AG09309 (cell line): ENCODE results near the gene GLI2.

Source experiments
- DNase-seq: peaks from one replicate; pipeline ENCODE4 v3.0.0-alpha.2; 2010; ENCODE audit warnings: low read depth
- H3K4me3 ChIP-seq: 2 replicates; pipeline ENCODE4 v1.5.1; 2011; ENCODE audit warnings: mild to moderate bottlenecking, low read depth, low read length, moderate library complexity; ENCODE audit not compliant: control insufficient read depth
- CTCF ChIP-seq: IDR thresholded peaks from 2 replicates; pipeline ENCODE4 v1.5.1; 2011; ENCODE audit warnings: mild to moderate bottlenecking, low read depth, low read length, inconsistent platforms; ENCODE audit not compliant: insufficient read depth, control insufficient read depth; ENCODE audit errors: missing control alignments

Gene GLI2

DNA sequence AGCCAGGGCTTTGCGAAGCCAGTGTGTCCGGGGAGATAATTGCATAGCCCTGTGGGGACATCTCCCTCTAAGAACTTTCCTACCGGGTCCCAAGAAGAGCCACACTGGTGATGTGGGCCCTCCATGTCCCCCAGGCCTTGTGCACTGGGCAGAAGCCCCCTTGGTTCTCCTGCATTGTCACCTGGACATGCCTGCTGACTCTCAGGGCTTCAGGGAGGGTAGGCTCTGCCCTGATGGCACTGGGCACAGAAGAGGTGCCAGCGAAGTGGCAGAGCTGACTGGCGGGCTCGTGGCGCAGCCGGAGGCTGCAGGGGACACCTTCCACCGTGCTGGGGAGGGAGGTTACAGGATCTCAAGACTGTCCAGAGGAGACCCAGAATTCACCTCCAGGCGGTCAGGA is 28.3 kb downstream of the GLI2 start:
- DNase-seq: no peak
- TF ChIP-seq CTCF: no peak
- no peak overlapping the region for H3K4me3 ChIP-seq

- TF ChIP-seq CTCF: no peak
- no peak for DNase-seq
- no peak overlapping the region for H3K4me3 ChIP-seq
These were observed 28.8 kb downstream of the GLI2 start for GRCh38 chr2:120764492-120764891.

DNA sequence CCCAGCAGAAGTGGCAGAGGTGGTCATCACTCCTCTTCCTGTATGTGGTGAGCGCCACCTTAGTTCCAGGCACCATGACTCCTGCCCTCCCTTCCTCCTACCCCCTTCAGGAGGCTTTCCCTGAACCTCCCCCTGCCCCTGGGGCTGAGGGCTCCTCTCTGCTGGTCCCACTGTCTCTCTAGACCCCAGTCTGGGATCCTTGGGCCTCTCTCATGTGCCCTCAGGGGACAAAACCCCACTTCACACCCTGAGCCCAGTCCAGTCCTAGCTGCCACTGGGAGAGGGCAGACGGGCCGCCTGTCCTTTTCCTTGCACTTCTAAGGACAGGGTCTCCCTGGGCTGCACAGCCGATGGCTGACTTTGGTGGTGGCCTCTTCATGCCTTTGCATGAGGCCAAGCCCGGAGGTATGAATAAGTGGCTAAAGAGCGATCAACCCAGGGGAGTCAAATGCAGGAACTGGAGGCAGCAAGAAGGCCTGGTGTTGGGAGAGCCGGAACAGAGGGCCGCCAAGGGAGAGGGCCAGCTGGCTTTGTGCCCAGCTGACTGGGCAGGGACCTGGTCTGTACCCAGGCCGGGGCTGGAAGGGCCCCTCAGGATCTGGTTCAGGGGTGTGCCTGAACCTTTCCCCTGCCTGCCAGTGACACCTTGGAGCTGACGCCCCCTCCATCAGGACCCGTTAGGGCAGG is 29.5 kb downstream of the GLI2 start:
- no peak for DNase-seq
- H3K4me3 ChIP-seq: no peak overlapping the region
- TF ChIP-seq CTCF: no peak

DNA sequence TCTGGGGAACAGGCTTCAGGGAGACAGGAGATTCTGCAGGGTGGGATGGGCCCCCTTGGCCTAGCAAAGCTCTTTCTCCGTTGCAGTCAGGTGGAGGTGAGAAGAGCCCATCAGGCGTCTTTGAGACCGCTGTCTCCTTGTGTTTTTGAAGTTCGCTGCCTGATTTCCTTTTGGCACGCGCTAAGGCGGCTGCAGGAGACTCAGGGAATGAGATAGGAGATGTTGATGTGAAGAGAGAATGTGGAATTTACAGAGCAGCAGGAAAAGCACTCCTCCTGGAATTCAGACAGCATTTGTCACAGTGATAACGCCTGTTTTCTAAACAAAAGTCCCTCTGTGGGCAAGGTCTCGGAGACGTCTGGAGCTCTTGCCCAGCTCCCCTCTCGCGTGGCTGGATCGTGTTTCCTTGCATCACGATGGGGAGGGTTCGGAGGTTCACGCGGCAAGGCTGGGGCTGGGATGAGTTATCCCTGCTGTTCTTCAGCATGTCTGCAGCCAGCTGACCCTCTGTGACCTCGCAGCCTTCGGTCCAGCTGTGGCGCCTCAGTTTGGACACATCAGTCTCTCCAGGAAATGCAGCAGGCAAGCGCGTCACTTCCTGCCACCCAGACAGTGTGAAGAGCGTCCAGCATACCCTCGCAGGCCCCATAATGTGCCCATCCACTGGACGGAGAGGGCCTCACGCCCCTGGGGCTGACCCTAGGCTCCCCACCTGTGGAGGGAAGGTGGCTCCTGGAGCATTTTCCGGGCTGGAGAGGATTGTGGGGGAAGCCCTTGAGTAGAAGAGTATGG is 30.2 kb downstream of the GLI2 start:
- H3K4me3 ChIP-seq: no peak overlapping the region
- no peak for TF ChIP-seq CTCF
- DNase-seq: no peak

- no peak overlapping the region for H3K4me3 ChIP-seq
- no peak for TF ChIP-seq CTCF
- no peak for DNase-seq
These were observed 31.0 kb downstream of the GLI2 start for GRCh38 chr2:120766470-120767351.

- TF ChIP-seq CTCF: no peak
- H3K4me3 ChIP-seq: no peak overlapping the region
- no peak for DNase-seq
These were observed 31.9 kb downstream of the GLI2 start for GRCh38 chr2:120767486-120768005.
